NCI-H82 treated with DMSO at 0.1 percent for 48 hours (cell line): ENCODE data around the gene MRTFA.
"Not testable (repeated sequence)": the region's sequence is repeated elsewhere in the genome, so short reads cannot be mapped to it uniquely, and the experiment has no call there.

Experiments used
- DNase-seq: peaks from one replicate; lab custom pipeline; 2025; ENCODE audit not compliant: unreplicated experiment; lab: John Stamatoyannopoulos, UW

MRTFA gene

DNA sequence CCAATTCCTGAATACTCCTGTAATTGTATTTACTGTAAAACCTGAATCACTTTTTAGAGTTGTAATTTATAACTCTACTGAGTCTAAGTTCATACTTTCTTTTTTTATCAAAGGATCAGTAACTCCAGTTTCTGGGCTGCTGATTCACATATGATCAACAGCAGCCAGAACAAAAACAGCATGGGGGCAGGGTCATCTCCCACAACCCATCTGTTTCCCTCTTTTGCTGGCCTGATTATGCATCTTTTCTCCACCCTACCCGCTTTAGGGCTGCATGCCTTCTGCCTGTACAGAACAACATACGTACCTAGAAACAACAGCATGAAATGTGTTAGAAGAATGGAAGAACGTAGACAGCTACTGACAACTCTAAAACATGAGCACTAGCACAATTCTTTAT, 76.0 kb downstream of the MRTFA start:
- peak; percentile 36 for DNase-seq

DNA sequence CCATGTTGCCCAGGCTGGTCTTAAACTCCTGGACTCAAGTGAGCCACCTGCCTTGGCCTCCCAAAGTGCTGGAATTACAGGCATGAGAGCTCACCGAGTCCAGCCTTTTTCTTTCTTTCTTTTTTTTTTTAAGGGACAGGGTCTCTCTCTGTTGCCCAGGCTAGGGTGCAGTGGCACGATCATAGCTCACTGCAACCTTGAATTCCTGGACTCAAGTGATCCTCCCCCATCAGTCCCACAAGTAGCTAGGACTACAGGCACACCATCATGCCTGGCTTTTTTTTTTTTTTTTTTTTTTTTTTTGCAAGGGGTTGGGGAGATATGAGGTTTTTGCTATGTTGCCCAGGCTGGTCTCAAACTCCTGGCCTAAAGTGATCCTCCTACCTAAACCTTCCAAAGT, 78.5 kb downstream of the MRTFA start:
- DNase-seq = no peak

DNA sequence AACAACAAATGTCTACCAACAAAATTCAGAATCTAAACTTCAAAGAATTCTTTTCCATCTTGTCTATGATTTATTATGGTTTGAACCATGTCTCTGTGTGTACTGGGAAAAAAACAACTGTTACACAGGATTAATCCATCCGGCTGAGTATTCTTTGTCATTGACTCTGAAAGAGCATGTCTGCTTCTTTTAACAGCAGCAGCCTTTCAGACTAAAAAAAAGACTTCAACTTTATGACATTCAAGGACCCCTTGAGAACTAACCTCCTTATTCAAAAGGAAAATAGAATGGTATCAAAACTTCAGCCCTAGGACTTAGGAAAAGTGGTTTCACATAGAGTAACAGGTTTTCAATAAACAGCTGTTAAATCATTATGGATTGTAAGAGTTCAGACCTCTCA, 79.9 kb downstream of the MRTFA start:
- DNase-seq = no peak

DNA sequence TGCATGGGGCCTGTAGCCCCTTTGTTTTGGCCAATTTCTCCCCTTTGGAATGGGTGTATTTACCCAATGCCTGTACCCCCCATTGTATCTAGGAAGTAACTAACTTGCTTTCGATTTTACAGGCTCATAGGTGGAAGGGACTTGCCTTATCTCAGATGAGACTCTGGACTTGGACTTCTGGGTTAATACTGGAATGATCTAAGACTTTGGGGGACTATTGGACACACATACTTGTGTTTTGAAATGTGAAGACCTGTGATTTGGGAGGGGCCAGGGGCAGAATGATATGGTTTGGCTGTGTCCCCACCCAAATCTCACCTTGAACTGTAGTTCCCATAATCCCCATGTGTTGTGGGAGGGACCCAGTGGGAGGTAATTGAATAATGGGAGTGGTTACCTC, 82.5 kb downstream of the MRTFA start:
- not testable (repeated sequence) for DNase-seq

DNA sequence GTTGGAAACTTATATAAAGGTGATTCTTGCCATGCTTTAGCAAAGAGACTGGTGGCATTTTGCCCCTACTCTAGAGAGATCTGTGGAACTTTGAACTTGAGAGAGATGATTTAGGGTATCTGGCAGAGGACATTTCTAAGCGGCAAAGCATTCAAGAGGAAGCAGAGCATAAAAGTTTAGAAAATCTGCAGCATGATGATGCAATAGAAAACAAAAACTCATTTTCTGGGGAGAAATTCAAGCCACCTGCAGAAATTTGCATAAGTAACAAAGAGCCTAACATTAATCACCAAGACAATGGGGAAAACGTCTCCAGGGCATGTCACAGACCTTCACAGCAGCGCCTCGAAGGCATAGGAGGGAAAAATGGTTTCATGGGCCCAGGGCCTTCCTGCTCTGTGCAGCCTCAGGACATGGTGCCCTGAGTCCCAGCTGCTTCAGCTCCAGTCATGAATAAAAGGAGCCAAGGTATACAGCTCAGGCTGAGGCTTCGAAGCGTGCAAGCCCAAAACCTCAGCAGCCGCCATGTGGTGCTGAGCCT, 83.4 kb downstream of the MRTFA start:
- DNase-seq = no peak

DNA sequence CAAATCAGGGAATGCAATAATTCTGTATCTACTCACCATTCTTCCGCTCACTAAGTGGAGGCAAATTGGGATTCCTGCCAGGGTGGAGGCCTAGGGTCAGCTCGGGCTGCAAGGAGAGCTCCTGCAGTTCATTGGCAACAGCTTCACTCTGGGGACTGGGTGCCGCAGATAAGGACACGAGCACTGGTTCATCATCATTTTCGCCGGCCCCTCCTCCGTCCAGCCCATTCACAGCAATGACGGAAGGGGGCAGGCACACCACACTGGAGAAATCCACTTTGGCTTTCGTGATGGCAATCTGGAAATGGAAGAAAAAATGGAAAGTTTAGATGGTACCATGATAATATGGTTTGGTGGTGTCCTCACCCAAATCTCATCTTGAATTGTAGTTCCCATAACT, 84.4 kb downstream of the MRTFA start:
- no peak for DNase-seq

DNA sequence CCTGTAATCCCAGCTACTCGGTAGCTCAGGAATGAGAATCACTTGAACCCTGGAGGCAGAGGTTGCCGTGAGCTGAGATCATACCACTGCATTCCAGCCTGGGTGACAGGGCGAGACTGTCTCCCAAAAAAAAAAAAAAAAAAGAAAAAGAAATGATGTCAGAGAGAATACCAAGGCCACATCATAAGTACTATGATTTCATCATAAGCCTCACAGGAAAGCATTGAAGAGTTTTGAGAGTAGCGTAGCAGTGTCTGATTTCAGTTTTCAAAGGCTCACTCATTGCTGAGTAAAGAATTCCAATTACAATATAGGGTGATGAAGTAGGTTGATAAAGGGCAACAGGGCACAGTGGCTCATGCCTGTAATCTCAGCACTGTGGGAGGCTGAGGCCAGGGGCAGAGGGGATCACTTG, 88.8 kb downstream of the MRTFA start:
- no peak for DNase-seq

DNA sequence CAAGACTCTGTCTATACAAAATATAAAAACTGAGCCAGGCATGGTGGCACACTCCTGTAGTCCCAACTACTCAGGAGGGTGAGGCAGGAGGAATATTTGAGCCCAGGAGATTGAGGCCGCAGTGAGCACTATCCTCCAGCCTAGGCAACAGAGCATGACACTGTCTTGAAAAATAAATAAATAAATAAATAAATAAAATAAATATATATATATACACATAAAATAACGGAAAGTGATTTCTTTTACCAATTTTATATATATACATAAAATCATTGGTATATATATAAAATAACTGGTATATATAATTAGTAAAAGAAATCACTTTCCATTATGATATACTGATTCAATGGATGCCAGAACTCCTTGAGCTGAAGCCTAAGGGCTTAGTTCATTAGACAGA, 91.8 kb downstream of the MRTFA start:
- no peak for DNase-seq

DNA sequence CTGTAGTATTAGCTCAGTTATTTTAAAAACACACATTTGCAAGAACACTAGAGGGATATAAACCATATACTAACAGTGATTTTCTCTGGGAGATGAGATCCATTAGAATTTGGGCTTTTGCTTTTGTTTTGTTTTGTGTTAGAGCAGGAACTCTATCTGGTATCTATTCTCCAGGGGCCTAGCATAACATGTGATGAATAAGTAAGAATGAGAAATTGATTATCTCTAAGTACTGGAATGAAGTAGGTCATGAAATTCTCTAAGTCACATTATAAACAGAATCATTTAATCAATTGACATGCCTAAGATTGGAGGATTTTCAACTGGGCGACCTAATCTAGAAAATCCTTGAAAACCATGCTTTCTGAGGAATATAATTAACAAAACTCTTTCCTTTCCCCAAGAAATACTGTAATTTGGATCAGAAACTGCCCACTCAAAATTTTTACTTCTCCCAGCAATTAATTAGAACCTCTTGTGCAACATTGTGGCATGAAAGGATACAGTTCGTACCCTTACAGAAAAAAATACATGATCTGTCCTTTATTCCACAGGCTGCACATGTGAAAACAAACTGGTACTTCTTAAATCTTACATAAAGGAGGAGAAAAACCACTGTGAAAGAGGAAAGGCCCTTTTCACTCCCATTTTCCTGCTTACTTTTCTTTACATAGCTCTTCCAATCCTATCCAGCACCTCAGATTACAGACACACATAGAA, 93.5 kb downstream of the MRTFA start:
- no peak for DNase-seq

DNA sequence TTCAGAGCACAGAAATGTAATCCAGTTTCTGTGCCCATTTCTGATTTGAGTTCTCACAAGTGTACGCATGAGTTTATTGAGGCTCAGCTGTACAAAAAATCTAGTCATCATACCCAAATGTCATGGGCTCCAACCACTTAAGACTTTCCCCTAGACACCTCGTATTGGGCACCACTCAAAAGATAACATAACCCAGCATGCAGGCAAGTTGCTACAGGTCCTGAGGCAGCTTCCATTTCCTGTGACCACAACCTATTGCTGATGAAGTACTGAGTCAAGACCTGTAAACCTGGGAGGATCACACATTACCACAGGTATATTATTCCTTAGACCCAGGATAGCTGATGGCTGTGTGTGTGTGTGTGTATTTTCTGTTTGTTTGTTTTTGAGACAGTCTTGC, 95.2 kb downstream of the MRTFA start:
- no peak for DNase-seq

DNA sequence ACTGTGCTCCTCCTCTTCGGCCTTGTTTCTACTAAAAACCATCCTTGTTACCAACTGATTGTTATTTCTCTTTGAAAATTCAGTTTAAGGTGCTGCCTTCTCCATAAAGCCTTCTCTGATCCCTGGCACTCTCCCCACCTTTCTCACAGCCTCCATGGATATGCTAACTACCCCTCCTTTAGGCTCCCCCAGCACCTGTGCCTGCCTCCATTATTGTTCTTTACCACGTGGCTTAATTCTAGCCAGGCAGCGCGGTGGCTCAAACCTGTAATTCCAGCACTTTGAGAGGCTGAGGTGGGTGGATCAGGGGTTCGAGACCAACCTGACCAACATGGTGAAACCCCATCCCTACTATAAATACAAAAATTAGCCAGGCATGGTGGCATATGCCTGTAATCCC, 96.3 kb downstream of the MRTFA start:
- no peak for DNase-seq

DNA sequence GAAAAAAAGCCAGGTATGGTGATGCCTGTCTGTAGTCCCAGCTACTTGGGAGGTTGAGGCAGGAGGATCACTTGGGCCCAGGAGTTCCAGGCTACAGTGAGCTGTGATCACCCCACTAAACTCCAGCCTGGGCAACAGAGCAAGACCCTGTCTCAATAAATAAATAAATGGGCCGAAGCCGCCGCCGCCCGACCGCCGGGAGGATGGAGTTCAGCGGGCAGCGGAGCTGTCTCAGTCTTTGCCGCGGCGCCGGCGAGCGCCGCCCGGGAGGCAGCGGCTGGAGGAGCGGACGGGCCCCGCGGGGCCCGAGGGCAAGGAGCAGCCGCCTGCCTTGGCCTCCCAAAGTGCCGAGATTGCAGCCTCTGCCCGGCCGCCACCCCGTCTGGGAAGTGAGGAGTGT, 100.4 kb downstream of the MRTFA start:
- DNase-seq = not testable (repeated sequence)

DNA sequence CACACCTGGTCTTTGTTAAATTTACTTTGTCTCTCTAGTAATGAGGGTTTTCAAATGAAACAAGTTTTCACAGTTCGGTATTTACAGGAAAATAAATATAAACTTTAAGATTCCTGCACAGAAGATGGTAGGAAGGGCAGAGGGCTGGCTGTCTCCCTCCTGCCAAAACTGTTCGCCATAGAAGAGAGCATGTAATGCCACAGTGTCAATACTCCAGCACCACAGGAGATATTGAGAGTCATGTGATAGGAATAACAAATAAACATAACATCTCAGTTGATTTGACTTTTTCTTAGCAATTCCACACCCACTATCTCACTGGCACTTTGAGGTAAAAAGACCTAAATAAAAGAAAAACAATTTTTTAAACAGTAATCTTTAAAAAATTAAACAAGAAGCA, 100.9 kb downstream of the MRTFA start:
- no peak for DNase-seq

DNA sequence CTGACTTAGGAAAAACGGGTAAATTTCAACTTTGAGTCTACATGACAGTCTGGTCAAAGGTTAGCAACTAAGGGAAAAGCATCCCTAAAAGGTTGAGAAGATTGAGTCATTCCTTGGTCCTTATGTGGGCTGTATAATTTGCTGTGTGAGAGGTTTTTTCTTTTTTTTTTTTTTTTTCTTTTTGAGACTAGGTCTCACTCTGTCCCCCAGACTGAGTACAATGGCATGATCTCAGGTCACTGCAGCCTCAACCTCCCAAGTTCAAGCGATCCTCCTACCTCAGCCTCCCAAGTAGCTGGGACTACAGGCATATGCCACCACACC, 101.4 kb downstream of the MRTFA start:
- no peak for DNase-seq

DNA sequence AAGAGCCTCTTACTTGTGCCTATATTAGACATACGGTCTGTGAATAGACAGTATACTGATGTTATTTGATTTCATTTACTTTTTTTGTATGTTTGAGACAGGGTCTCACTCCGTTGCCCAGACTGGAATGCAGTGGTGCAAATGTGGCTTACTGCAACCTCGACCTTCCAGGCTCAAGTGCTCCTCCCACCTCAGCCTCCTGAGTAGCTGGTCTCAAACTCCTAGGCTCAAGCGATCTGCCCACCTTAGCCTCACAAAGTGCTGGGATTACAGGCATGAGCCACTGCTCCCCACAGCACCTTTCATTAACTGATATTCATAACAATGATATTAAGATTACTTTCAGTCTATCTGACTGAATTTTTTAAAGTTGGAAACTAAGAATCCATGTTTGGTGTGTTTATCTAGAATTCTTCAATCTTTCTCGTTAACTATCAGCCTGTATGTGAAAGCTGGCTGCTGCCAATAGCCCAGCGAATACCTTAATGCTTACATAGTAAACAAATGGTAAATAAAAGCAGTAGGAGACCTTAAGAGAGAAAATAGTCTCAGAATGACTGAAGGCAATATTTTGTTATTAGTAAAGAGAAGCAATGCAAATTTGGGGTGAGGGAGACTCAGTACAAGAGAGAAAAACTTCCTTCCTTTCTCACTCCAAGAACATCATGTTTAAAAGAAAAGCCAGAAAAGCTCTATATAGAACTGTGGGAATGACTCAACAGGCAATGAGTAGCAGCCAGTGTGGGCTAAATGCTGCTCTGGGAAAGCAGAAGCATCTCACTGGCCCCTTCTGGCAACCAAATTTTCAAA, 101.9 kb downstream of the MRTFA start:
- no peak for DNase-seq

DNA sequence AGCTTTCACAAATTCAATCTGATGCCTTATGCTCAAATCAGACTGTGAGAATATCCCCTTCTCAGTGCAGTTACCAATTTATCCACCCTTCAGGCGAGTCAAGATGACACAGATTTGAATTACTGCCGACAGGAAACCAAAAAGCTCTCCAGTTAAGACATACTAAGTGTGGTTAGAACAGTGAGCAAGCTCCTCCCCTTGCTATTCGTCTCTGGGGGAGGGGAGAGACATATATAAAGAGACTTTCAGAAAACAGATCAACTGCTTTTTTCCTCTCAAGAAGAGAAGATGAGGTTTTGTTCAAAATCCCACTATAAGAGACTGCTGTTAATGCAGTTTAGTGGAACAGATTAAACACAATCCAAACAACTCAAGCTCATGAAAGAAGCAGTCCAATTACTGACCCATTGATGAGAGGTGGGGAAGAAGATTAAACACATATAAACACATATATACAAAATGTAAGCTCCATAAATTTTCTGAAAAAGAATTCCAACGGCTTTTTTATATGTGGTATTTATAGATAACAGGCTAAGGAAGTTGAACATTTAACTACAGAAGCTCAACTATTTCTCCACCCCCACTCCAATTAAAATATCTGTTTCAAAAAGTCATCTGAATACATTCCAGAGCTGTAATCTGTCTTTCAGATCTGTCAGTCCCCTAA, 102.7 kb downstream of the MRTFA start:
- DNase-seq = no peak

DNA sequence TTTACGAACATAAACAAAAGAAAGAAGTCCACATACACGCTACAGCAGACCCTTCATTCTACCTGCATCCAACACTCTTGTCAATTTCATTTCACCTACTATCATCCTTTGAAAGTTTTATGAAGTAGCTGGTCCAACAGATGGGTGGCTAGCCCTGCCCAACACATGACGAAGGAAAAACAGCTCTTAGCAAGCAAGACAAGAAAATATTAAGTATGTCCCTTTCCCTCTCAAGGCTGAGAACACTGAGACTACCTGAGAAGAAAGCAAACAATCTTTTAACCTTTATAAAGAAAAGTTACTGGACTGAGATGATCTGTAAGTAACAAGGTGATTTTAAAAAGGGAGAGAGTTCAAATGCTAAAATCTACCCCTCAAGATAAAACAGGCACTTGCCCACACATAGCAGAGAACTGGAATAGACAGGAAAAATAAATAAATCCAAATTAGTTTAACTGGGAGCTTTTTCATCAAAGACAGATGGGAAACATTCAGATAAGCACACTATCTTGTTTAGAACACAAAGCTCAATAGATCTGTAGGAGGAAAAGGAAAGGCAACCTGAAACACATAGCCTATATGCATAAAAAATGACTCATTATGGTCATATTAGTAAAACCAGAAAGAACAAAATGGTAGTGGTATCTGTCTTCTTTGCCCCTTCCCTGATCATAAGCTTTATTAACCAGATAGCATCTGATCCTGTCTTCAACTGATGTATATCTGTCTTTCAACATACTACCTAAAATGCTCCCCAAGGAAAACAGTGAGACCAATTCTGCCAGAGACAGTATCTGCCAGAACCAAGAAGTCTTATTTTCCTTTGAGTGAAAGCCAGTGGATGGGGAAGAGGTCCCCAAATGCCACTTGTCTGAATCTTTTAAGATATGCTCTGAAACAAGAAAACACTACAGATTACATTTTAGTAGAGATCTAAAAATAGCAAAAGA, 104.3 kb downstream of the MRTFA start:
- no peak for DNase-seq

DNA sequence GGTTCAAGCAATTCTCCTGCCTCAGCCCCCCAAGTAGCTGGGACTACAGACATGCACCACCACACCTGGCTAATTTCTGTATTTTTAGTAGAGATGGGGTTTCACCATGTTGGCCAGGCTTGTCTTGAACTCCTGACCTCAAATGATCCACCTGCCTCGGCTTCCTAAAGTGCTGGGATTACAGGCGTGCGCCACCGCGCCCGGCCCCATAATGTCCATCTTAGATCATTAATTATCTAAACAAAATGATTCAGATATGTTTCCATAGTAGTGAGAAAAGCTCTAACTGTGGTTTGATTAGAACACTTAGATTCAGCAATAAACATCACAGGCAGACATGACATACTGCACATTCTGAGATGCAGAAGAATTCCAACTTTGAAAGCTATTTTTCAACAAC, 106.1 kb downstream of the MRTFA start:
- not testable (repeated sequence) for DNase-seq

DNA sequence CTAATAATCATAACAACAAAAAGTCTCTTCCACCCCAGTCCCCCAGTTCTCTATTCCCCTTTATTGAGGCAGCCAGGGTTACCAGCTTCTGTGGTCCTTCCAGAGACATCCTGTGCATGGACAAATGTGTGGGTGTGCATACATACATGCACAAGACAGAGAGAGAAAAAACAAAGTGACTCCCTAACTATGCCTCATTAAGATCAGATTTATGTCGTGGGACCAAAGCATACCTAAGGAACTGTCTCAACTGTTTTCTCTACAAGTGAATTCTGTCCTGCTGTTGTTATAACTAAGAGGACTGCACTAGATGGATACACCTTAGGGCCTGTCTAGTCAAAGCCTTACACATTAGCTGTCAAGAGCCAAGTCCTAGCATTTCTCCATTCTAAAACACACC, 106.7 kb downstream of the MRTFA start:
- no peak for DNase-seq

DNA sequence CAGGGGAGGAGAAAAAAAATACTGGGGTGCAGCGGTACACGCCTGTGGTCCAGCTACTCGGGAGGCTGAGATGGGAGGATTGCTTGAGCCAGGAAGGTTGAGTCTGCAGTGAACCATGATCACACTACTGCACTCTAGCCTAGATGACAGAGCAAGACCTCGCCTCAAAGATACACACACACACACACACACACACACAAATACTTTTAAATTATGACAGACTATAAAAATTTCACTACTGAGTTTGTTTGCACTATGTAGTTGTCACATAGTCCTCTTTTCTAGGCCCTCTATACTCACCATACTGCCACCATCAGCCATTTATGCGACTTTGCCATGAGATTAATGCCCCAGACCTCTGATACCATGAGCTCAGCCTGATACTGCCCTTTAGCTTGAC, 109.6 kb downstream of the MRTFA start:
- no peak for DNase-seq
